NCI-H2107 (cell line): ENCODE measurements around the gene ACOT4.
"Not testable (repeated sequence)": the region's sequence is repeated elsewhere in the genome, so short reads cannot be mapped to it uniquely, and the experiment has no call there.

Experiments
- DNase-seq: peaks from one replicate; lab custom pipeline; 2025; lab: John Stamatoyannopoulos, UW

Gene ACOT4

GRCh38 chr14:73582102-73582979 lies 9.3 kb upstream of the ACOT4 start:
- not testable (repeated sequence) for DNase-seq

GRCh38 chr14:73588695-73589094 lies 3.0 kb upstream of the ACOT4 start:
- no peak for DNase-seq

DNA sequence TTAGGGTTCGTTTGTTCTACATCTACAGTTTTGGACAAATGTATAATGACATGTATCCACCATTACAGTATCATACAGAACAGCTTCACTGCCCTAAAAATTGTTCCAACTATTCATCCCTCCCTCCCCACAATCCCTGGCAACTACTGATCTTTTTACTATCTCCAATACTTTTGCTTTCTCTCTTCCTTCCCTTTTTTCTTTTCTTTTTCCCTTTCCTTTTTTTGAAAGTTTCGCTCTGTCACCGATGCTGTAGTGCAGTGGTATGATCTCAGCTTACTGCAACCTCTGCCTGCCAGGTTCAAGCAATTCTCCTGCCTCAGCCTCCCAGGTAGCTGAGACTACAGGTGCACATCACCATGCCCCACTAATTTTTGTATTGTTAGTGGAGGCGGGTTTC lies 2.6 kb upstream of the ACOT4 start:
- DNase-seq = no peak

DNA sequence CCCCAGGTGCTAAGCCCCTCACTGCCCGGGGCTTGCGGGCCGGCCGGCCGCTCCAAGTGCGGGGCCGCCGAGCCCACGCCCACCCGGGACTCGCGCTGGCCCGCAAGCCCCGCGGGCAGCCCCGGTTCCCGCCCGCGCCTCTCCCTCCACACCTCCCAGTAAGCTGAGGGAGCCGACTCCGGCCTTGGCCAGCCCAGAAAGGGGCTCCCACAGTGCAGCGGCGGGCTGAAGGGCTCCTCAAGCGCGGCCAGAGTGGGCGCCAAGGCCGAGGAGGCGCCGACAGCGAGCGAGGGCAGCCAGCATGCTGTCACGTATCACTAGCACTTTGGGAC lies 1.0 kb upstream of the ACOT4 start:
- not testable (repeated sequence) for DNase-seq

- DNase-seq = no peak
These were observed 2.8 kb downstream of the ACOT4 start for GRCh38 chr14:73594491-73594890.

DNA sequence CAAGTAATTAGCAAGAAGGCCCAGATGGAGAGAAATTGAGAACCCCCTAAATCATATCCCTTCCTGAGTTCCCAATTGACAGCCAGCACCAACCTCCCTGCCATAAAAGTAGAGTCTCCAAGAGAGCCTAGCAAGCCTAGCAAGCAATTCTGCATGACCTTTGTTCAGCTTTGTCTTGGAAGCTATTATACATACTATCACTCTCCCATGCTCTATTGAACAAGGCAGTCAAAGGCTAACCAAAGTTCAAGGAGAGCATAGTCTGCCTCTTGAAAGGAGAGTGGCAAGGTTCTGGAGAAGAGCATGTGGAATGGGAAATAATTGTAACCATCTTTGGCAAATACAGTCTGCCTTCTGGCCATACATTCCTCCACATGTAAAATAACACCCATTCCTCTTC lies 7.8 kb downstream of the ACOT4 start:
- DNase-seq = no peak

GRCh38 chr14:73602994-73603393 lies 11.3 kb downstream of the ACOT4 start:
- no peak for DNase-seq

DNA sequence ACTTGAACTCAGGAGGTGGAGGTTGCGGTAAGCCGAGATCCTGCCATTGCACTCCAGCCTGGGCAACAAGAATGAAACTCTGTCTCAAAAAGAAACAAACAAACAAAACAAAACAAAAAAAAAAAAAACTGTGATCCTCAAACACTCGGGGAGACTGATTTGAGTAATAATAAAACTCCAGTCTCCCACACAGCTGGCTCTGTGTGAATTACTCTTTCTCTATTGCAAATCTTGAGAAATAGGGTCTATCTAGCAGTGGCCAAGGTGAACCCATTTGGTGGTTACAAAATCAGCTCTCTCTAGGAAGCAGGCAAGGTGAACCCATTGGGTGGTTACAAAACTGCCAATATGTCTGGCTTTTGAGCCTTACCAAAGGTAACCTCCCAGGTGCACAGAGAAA lies 14.6 kb downstream of the ACOT4 start:
- no peak for DNase-seq

GRCh38 chr14:73607241-73607640 lies 15.6 kb downstream of the ACOT4 start:
- DNase-seq = no peak

DNA sequence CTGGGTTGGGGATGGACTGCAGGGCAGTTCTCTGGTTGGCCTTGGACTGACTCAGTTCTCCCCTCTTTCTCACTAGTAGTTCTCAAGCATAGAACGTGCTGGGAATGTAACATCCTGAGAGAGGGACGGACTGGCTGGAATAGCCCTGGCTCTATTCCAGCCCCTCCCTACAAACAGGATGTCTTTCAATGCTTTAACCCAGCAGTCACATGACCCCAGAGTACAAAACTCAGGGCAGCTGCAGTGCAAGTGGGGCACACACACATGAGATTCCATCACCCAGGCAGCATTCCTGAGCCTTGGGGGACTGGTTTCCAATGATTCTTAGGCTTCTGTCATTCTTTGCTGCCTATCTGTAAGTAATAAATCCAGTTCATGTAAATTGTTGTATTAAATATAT lies 19.0 kb downstream of the ACOT4 start:
- no peak for DNase-seq

DNA sequence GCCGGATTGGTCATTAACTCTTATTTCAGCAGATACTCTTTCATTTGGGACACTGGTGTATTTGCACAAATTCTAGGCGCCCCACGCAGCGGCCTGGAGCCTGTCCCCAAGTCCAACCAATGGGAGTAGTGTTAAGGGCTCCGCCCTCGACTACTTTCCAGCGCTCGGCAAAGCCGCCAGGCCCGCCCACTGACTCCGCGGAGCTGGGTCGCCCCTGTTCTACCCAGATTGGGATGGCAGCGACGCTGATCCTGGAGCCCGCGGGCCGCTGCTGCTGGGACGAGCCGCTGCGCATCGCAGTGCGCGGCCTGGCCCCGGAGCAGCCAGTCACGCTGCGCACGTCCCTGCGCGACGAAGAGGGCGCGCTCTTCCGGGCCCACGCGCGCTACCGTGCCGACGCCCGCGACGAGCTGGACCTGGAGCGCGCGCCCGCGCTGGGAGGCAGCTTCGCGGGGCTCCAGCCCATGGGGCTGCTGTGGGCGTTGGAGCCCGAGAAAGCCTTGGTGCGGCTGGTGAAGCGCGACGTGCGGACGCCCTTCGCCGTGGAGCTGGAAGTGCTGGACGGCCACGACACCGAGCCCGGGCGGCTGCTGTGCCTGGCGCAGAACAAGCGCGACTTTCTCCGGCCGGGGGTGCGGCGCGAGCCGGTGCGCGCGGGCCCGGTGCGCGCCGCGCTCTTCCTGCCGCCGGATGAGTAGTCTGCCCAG lies 20.8 kb downstream of the ACOT4 start, which contains the start of gene ACOT6:
Gene ACOT6, plus strand, starts transcription at position 179 of the 707 bp plus-strand sequence. Its CDS starts 55 bp downstream, at position 234.
- DNase-seq = peak; percentile 17

DNA sequence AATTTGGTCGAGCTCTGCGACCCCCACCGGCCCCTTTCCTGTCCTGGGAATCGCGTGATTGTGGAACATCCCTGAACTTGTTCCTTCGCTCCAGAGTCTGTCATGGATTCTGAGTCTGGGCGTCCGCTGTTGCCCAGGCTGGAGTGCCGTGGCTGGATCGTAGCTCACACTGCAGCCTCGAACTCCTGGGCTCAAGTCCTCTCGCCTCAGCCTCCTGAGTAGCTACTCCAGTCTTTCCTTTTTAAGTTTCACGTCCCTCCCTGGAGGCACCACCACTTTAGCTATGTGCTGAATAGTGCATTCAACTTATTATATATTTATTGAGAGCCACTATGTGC lies 21.3 kb downstream of the ACOT4 start:
- DNase-seq = no peak

- DNase-seq = no peak
These were observed 21.8 kb downstream of the ACOT4 start for GRCh38 chr14:73613419-73613963.

- DNase-seq = no peak
These were observed 25.2 kb downstream of the ACOT4 start for GRCh38 chr14:73616831-73617230.

DNA sequence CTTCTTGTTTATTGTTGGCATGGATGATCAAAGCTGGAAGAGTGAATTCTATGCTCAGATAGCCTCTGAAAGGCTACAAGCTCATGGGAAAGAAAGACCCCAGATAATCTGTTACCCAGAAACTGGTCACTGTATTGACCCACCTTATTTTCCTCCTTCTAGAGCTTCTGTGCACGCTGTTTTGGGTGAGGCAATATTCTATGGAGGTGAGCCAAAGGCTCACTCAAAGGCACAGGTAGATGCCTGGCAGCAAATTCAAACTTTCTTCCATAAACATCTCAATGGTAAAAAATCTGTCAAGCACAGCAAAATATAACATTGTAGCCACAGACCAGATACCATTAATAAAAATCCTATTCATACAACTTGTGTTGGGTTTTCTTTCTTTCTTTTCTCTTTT lies 27.9 kb downstream of the ACOT4 start:
- DNase-seq = no peak

GRCh38 chr14:73620268-73620667 lies 28.6 kb downstream of the ACOT4 start:
- no peak for DNase-seq

- no peak for DNase-seq
These were observed 31.9 kb downstream of the ACOT4 start for GRCh38 chr14:73623504-73624054.

DNA sequence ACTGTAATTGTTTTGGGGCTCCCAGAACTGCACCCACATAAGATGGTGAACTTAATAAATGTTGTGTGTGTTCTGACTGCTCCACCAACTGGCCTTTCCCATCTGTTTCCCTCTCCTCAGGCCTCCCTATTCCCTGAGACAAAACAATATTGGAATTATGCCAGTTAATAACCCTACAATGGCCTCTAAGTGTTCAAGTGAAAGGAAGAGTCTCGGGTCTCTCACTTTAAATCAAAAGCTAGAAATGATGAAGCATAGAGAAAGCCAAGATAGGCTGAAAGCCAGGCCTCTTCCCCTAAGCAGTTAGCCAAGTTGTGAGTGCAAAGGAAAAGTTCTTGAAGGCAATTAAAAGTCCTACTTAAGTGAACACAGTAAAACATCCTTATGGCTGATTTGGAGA lies 34.0 kb downstream of the ACOT4 start:
- DNase-seq = no peak

- no peak for DNase-seq
These were observed 35.5 kb downstream of the ACOT4 start for GRCh38 chr14:73627151-73627558.

GRCh38 chr14:73630009-73630780 lies 38.5 kb downstream of the ACOT4 start:
- DNase-seq = no peak

DNA sequence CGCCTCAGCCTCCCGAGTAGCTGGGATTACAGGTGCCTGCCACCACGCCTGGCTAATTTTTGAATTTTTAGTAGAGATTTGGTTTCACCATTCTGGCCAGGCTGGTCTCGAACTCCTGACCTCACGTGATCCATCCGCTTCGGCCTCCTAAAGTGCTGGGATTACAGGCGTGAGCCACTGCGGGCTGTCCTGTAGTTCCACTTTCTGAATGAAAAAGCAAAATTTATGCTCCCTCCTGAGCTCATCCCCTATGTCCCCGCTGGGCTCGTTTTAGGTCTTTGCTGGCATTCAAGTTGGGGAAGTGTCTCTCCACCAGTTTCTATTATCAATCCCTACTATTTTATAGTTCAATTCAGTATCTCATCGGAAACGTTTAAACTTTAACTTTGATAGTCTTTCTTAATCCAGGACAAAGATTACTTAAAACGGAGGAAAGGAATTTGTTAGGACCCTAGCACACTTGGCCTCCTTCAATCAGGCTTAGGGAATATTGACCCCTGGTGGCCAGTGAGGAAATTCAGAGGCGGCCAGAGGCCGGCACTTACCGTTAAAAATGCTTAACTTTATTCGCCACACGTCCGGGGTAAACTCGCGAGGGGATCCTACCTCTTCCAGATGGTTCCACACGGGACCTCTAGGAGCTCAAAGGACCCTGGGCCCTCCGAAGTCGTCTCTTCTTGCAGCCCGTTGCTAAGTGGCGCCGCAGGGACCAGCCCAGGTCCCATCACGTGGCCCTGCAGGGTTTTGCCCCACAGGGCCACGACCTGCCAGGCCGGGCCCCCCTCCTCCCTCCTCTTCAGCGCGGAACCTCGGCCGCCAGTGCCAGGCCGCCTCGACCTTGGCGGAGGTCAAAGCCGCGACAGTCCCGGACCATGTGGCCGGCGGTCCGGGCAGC lies 41.7 kb downstream of the ACOT4 start:
- DNase-seq = peak; percentile 8
